CD4-positive, CD25-positive, alpha-beta regulatory T cell (primary cell): Measurements from ENCODE around the gene PGK1. TPM values are rescaled to one million over a fixed set of nuclear protein-coding genes. Genes with fewer than 3 reads are reported as not detected.
A peak's percentile ranks its signal among the peaks of the same experiment; 100 is the strongest.

Experiments
- ATAC-seq, 2 donors: fragments of 150-1000 bp; cut with Tn5 transposase; one replicate each; pipeline ENCODE4 v1.10.0; 2021; ENCODE audit warnings: low read depth in 2 of 2, moderate number of reproducible peaks in 2 of 2, moderate library complexity in 1 of 2
- DNase-seq, 3 donors: peaks; one replicate each; pipeline versions ENCODE4 v3.0.0 to v3.0.0-alpha.2; 2012 to 2022; ENCODE audit warnings: mixed read lengths in 1 of 3
- H3K27ac ChIP-seq: one replicate; pipeline ENCODE4 v1.7.0; 2013; ENCODE audit warnings: mild to moderate bottlenecking, low read length; ENCODE audit not compliant: insufficient read depth, poor library complexity, severe bottlenecking
- H3K27me3 ChIP-seq: one replicate; pipeline ENCODE4 v1.7.0; 2013; ENCODE audit warnings: low read length; ENCODE audit not compliant: control insufficient read depth, insufficient read depth
- H3K36me3 ChIP-seq: one replicate; pipeline ENCODE4 v1.7.0; 2013; ENCODE audit warnings: mild to moderate bottlenecking, low read length, moderate library complexity; ENCODE audit not compliant: control insufficient read depth, insufficient read depth
- H3K4me1 ChIP-seq: 2 replicates; pipeline ENCODE4 v1.7.0; 2013; ENCODE audit warnings: mild to moderate bottlenecking, low read length; ENCODE audit not compliant: insufficient read depth, control insufficient read depth, poor library complexity, severe bottlenecking
- H3K4me3 ChIP-seq: one replicate; pipeline ENCODE4 v1.7.0; 2013; ENCODE audit warnings: low read depth, mild to moderate bottlenecking, low read length, moderate library complexity
- H3K9me3 ChIP-seq, 2 experiments: 1 replicate in 1 of 2; 2 replicates in 1 of 2; pipeline ENCODE4 v1.7.0; 2013; ENCODE audit warnings: low read length in 2 of 2, mild to moderate bottlenecking in 1 of 2, moderate library complexity in 1 of 2; ENCODE audit not compliant: control insufficient read depth in 2 of 2
- H3K27ac Mint-ChIP-seq, 3 donors: one replicate each; pipeline ENCODE4 v1.8.0; 2020 to 2022; ENCODE audit warnings: mild to moderate bottlenecking in 3 of 3, mixed read lengths in 3 of 3, moderate library complexity in 2 of 3
- H3K27me3 Mint-ChIP-seq: one replicate; pipeline ENCODE4 v1.8.0; 2022; ENCODE audit warnings: mild to moderate bottlenecking, mixed read lengths
- H3K36me3 Mint-ChIP-seq: one replicate; pipeline ENCODE4 v1.8.0; 2020; ENCODE audit warnings: mixed read lengths
- H3K4me1 Mint-ChIP-seq, 4 donors: one replicate each; pipeline ENCODE4 v1.8.0; 2020 to 2022; ENCODE audit warnings: mixed read lengths in 4 of 4, mild to moderate bottlenecking in 1 of 4
- H3K4me3 Mint-ChIP-seq, 4 donors: one replicate each; pipeline ENCODE4 v1.8.0; 2020 to 2022; ENCODE audit warnings: mild to moderate bottlenecking in 4 of 4, mixed read lengths in 4 of 4, moderate library complexity in 3 of 4
- H3K9me3 Mint-ChIP-seq, 7 donors: one replicate each; pipeline ENCODE4 v1.8.0; 2020 to 2022; ENCODE audit warnings: mixed read lengths in 7 of 7, mild to moderate bottlenecking in 3 of 7, moderate library complexity in 2 of 7
- polyA plus RNA-seq, 4 donors: library from polyadenylated mRNA; unstranded; fragments of 300-500 nt; fragmentation: Illumina TruSeq; gene quantifications; one replicate each; pipeline ENCODE4 v1.2.3, GENCODE V29; 2021
- total RNA-seq: library from RNA; stranded (reverse); gene quantifications from one replicate; pipeline ENCODE4 v1.2.3, GENCODE V29; 2022

Gene PGK1
- total and polyA plus RNA-seq, 5 donors from 2014 or later: 254 to 490 (median 436) TPM

DNA sequence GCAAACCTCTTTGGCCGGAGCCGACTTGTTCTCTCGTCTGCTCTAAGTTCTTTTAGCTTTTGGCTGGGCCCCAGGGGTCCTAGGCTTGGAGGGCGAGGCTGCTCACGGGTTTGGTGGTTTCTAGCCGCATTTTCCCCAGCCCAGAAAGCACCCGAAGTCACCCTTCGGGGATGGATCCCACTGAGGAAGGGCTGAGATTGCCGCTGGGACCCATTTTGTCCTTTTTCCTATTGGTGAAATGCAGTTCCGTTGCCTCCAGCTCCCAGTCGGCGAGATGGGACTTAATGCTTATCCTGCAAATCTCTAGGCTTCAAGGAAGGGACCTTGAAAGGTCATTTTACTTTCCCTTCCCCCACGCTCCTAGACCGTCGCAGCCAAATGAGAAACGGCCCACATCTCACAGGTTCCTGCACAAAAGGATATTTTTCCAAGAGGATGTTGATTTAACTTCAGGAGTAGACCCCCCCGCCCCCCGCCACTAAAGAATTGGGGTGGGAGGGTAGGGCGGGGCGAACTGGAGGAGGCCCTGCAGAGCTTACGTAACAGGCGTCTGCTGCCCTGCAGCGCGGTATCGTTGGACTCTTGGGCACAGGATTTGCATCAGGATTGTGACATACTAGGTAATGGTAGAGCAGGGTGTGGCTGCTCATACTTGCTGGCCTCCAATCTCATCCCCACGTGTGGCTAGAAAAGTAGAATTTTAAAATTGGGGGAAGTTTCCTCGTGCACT is 564 bp downstream of the PGK1 start:
- H3K36me3 Mint-ChIP-seq: no peaks in the 10 kb centered on the region
- H3K4me3 Mint-ChIP-seq: peak overlapping the region; percentile 92 to 97 (median 93)
- Histone ChIP-seq H3K27me3 (no peaks in the 10 kb centered on the region), H3K9me3 (no peaks in the 10 kb centered on the region), H3K4me3 (peak overlapping the region; percentile 94), H3K36me3 (no peaks in the 10 kb centered on the region), H3K27ac (peak overlapping the region; percentile 93), H3K4me1 (peaks cover 45% of the 10 kb centered on the region)
- H3K27me3 Mint-ChIP-seq: no peaks in the 10 kb centered on the region
- H3K4me1 Mint-ChIP-seq: peaks cover 19 to 60% (median 43%) of the 10 kb centered on the region in 4 donors
- no peaks in the 10 kb centered on the region for H3K9me3 Mint-ChIP-seq
- H3K27ac Mint-ChIP-seq: peak overlapping the region; percentile 66 to 93 (median 84)
- DNase-seq (peak; percentile 23 to 48 (median 27)), ATAC-seq (no peak)

DNA sequence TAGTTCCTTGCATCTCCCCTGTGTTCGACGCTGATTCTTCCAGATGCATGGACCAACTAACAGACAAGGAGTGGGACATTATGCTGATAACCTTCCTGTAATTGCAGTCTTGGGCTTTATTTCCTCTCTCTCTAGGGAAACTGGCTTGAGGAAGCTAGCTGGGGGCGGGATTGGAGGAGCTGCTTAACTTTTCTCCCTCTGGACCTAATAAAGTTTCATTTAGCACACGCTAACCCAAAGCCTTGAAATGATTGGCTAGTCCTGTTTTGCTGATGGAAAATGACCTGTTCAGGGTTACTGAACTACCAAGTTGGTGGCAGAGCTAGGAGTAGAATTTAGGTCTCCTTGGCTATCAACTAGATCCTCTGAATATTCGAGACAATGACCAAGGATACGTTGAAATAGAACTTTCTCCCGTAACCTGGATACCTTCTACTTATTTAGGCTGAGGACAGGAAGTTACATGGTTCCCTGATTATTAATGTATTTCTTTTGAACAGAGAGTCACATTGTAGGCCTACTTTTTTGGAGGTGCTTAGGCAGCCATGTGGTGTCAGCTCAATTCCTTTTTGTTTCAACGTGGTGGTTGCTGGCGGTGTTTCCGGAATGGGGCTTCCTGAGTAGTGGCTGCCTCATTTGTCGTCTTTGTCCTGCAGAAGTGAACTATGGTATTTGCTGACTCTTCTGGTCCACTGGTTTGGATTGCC is 2.0 kb downstream of the PGK1 start:
- Histone ChIP-seq H3K36me3 (peaks cover 1% of the 10 kb centered on the region), H3K27ac (peak overlapping the region; percentile 93), H3K4me3 (peak overlapping the region; percentile 94), H3K4me1 (peaks cover 45% of the 10 kb centered on the region), H3K27me3 (no peaks in the 10 kb centered on the region), H3K9me3 (no peaks in the 10 kb centered on the region)
- Mint-ChIP-seq H3K27ac (peak overlapping the region; percentile 60 to 93 (median 87)), H3K27me3 (no peaks in the 10 kb centered on the region), H3K9me3 (no peaks in the 10 kb centered on the region), H3K4me3 (peak overlapping the region; percentile 92 to 97 (median 93)), H3K4me1 (peaks cover 19 to 64% (median 46%) of the 10 kb centered on the region in 4 donors), H3K36me3 (no peaks in the 10 kb centered on the region)
- ATAC-seq (no peak), DNase-seq (peak in 2 of 3 donors; percentile 5 to 51)

DNA sequence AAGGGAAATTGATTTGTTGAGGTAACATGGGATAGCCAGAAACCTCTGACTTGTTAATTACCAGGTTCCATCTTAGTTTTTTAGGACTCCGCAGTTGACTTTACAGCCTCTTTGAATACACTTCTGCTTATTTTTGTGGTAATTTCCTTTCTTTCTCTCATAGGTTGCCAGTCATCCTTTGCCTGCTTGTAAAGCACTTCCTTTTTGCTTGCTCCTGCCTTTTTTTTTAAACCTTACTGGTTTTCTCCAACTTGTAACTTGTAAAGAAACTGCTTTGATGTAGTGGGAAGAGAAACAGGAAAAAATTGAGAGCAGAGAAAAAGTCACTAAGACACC is 2.6 kb downstream of the PGK1 start:
- Mint-ChIP-seq H3K36me3 (peaks cover 4% of the 10 kb centered on the region), H3K4me3 (peak overlapping the region; percentile 92 to 97 (median 93)), H3K27me3 (no peaks in the 10 kb centered on the region), H3K4me1 (peaks cover 19 to 68% (median 48%) of the 10 kb centered on the region in 4 donors), H3K27ac (peak overlapping the region in 2 of 3 donors; percentile 87 to 93), H3K9me3 (no peaks in the 10 kb centered on the region)
- Histone ChIP-seq H3K4me3 (peak overlapping the region; percentile 94), H3K27ac (peak overlapping the region; percentile 93), H3K36me3 (peaks cover 6% of the 10 kb centered on the region), H3K4me1 (peaks cover 45% of the 10 kb centered on the region), H3K9me3 (no peaks in the 10 kb centered on the region), H3K27me3 (no peaks in the 10 kb centered on the region)
- DNase-seq (no peak), ATAC-seq (no peak)

DNA sequence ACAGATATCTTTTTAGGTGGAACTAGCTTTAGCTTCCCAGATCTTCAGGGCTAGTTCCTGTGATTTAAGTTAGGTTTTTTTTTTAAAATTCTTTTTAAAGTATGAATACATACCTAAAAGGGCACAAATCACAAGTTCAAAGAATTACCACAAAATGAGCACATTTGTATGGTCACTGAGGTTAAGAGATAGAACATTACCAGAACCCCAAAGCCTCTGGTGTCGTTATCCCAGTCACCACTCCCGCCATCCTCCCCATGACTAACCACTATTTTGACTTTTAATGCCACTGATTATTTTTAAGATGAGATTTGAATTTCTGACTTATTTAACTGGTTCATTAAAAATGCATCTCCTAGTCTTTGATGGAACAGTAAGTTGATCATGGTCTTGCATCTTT is 5.4 kb downstream of the PGK1 start:
- DNase-seq: no peak
- Histone ChIP-seq H3K27me3 (no peaks in the 10 kb centered on the region), H3K36me3 (peaks cover 28% of the 10 kb centered on the region), H3K4me1 (peaks cover 48% of the 10 kb centered on the region), H3K27ac (no peak overlapping the region), H3K4me3 (peak overlapping the region; percentile 94), H3K9me3 (no peaks in the 10 kb centered on the region)
- ATAC-seq: no peak
- peak overlapping the region in 3 of 4 donors; percentile 51 to 93 (median 74) for H3K4me3 Mint-ChIP-seq
- H3K4me1 Mint-ChIP-seq: peaks cover 30 to 71% (median 42%) of the 10 kb centered on the region in 4 donors
- H3K27ac Mint-ChIP-seq: peak overlapping the region in 2 of 3 donors; percentile 70 to 93
- no peaks in the 10 kb centered on the region for H3K27me3 Mint-ChIP-seq
- H3K9me3 Mint-ChIP-seq: no peaks in the 10 kb centered on the region
- peaks cover 11% of the 10 kb centered on the region for H3K36me3 Mint-ChIP-seq

DNA sequence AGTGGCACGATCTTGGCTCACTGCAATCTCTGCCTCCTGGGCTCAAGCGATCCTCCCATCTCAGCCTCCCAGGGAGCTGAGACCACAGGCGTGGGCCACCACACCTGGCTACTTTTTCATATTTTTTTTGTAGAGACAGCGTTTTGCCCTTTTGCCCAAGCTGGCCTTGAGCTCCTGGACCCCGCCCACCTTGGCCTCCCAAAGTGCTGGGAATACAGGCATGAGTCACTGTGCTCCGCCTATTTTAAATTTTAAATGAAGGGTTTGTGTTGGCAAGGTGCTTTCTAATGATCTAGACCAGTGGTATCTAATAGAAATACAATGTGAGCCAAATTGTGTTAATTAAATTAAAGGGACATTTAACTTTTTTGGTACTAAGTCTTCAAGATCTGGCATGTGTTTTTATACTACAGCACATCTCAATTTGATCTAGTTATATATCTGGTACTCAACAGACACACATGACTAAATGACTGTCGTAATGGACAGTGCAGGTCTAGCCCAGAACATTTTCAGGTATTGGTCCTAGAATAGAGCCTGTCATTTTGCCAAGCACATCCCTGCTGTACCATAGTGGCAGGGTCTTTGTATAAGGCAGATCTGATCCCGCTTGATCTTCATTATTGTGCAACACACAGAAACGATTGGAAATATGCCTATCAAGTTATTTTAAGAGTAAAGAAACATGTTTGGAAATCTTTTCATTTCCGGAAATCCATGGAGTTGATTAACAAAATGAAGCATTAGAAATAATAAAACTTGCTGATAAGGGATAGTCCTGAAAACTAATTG is 7.3 kb downstream of the PGK1 start:
- H3K36me3 ChIP-seq: peaks cover 47% of the 10 kb centered on the region
- Mint-ChIP-seq H3K27ac (peak overlapping the region in 1 of 3 donors; percentile 3), H3K36me3 (peaks cover 21% of the 10 kb centered on the region), H3K4me1 (peaks cover 24 to 75% (median 43%) of the 10 kb centered on the region in 4 donors), H3K4me3 (peak overlapping the region in 1 of 4 donors; percentile 1), H3K27me3 (no peaks in the 10 kb centered on the region), H3K9me3 (no peaks in the 10 kb centered on the region)
- ATAC-seq (no peak), DNase-seq (no peak)
- peaks cover 40% of the 10 kb centered on the region for H3K4me1 ChIP-seq
- H3K27me3 ChIP-seq: no peaks in the 10 kb centered on the region
- peak overlapping the region; percentile 7 for H3K4me3 ChIP-seq
- no peaks in the 10 kb centered on the region for H3K9me3 ChIP-seq
- no peak overlapping the region for H3K27ac ChIP-seq

DNA sequence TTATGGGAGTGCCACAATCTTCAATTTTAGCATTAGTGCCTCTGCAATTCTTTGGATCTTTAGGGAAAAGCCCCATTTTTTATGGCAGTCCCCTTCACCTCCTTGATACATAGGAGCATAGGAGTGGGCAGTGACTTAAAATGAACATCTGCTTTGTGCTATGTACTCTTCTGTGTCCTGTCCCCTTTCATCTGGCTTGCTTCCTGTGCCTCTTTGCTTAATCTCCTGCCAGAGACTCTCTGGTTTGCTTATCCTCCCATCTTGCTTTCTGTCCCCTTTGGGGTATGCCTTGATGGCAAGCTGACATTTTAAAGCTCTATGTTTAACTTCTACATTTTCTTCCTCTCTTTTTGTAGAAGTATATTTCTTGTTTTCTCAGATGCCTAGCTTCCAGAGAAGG is 12.3 kb downstream of the PGK1 start:
- DNase-seq (no peak), ATAC-seq (no peak)
- H3K27me3 ChIP-seq: no peaks in the 10 kb centered on the region
- Mint-ChIP-seq H3K36me3 (peaks cover 39% of the 10 kb centered on the region), H3K27me3 (no peaks in the 10 kb centered on the region), H3K9me3 (no peaks in the 10 kb centered on the region), H3K4me1 (peaks cover 4 to 60% (median 21%) of the 10 kb centered on the region in 4 donors), H3K27ac (peak overlapping the region; percentile 6 to 43 (median 9)), H3K4me3 (peak overlapping the region in 2 of 4 donors; percentile 2 to 14)
- no peak overlapping the region for H3K27ac ChIP-seq
- H3K9me3 ChIP-seq: no peaks in the 10 kb centered on the region
- H3K4me1 ChIP-seq: peaks cover 13% of the 10 kb centered on the region
- H3K4me3 ChIP-seq: no peak overlapping the region
- peaks cover 89% of the 10 kb centered on the region for H3K36me3 ChIP-seq

DNA sequence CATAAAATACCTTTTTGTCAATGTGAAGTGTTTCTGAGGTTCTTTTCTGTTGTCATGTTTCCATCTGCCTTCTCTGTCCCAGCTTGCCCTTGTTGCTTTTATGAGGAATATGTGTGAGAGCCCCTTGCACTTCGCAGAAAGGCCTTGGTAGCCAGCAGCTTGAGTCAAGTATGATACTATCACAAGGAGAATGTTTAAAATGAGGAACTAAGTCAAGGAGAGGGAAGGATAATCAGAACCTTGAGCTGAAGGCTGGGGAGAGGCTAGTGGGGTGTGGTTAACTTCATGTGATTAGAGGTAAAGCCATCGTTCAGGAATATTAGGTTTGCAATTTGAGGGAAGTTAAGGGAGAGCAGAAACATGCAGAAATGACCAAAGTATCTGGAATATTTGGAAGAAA is 12.7 kb downstream of the PGK1 start:
- H3K4me3 ChIP-seq: no peak overlapping the region
- Mint-ChIP-seq H3K9me3 (no peaks in the 10 kb centered on the region), H3K4me3 (no peak overlapping the region), H3K4me1 (peaks cover 0 to 58% (median 22%) of the 10 kb centered on the region in 4 donors), H3K36me3 (peaks cover 36% of the 10 kb centered on the region), H3K27ac (peak overlapping the region; percentile 6 to 43 (median 9)), H3K27me3 (no peaks in the 10 kb centered on the region)
- ATAC-seq (no peak), DNase-seq (no peak)
- peaks cover 13% of the 10 kb centered on the region for H3K4me1 ChIP-seq
- peaks cover 89% of the 10 kb centered on the region for H3K36me3 ChIP-seq
- no peaks in the 10 kb centered on the region for H3K9me3 ChIP-seq
- peak overlapping the region; percentile 33 for H3K27ac ChIP-seq
- no peaks in the 10 kb centered on the region for H3K27me3 ChIP-seq
